WERI-Rb-1 (cell line): ENCODE data around the gene AGXT.

Experiments used
- DNase-seq: peaks from one replicate; pipeline ENCODE4 v3.0.0-alpha.2; 2020
- H3K27ac ChIP-seq: fragments of 250-450 bp; sonication (Bioruptor Pico); 2 replicates; pipeline ENCODE4 v1.5.1; 2020; ENCODE audit warnings: mild to moderate bottlenecking, moderate library complexity
- H3K27me3 ChIP-seq: fragments of 250-450 bp; sonication (Bioruptor Pico); 2 replicates; pipeline ENCODE4 v1.5.1; 2021; ENCODE audit warnings: mild to moderate bottlenecking, low read depth, moderate library complexity; ENCODE audit not compliant: insufficient read depth, severe bottlenecking
- H3K36me3 ChIP-seq: fragments of 250-450 bp; sonication (Bioruptor Pico); 2 replicates; pipeline ENCODE4 v1.5.1; 2020; ENCODE audit warnings: mild to moderate bottlenecking, moderate library complexity
- H3K4me3 ChIP-seq: 2 replicates; pipeline ENCODE4 v1.5.1; 2011; ENCODE audit warnings: low read depth, mild to moderate bottlenecking, control low read depth, low read length
- H3K9me3 ChIP-seq: fragments of 250-450 bp; sonication (Bioruptor Pico); 2 replicates; pipeline ENCODE4 v1.5.1; 2021; ENCODE audit warnings: mild to moderate bottlenecking, moderate library complexity; ENCODE audit not compliant: severe bottlenecking
- TF ChIP-seq, protein P1 (sequence below): IDR thresholded peaks from 2 replicates; pipeline ENCODE4 v1.5.1; 2011; ENCODE audit warnings: low read depth, mild to moderate bottlenecking, control low read depth, inconsistent platforms, low read length

AGXT gene

DNA sequence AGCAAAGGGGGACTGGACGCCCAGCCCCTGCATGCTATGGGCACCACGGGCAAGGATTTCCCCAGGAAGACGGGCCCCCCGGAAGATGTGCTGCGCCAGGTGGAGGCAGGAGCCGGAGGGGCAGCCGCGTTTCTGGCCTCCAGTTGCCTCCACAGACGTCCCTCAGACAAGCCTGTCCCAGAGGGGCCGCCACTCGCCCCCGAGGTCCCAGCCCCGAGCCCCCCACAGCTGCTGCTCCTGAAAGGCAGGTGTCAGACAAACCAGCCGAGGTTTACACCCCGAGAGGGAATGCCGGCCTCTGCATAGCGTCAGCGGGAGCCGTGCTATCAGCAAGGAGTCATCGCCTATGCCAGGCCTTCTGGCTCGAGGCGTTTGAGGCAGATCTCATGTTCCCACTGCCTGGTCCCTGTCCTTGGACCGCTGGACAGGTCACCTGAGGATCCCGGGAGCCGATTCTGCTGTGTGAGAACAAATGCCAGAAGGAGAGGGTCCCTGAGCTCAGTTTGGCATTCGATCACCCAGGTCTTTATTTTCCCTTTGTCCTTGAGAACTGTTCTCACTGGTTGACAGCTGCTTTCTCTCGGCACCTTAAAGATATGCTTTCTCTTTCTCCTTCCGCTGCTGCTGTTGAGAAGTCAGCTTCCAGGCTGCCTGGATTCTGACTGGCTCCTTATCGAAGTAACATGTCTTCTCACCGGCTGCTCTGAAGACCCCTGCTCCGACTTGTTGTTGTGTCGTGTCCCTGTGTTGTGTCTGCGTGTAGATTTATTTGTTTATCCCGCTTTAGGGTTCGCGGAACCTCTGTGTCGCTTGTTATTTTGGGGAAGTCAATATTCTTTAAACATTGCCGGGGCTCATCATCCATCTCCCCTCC, 58.1 kb downstream of the AGXT start:
- Histone ChIP-seq H3K27me3 (no peaks in the 10 kb centered on the region), H3K36me3 (no peaks in the 10 kb centered on the region)

DNA sequence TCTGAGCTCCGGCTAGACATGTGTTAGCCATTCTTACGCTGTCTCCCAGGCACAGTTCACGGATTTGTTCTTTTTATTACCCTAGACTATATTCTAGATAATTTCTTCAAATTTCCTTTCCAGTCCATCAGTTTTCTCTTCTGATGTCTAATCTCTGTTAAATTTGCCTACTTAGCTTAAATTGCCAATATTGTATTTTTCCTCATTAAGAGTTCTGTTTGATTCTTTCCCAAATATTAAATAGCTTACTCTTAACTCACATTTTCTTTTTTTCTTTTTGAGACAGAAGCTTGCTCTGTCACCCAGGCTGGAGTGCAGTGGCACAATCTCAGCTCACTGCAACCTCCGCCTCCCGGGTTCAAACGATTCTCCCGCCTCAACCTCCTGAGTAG, 58.8 kb downstream of the AGXT start:
- H3K27me3 ChIP-seq: no peaks in the 10 kb centered on the region
- no peak for DNase-seq
- H3K4me3 ChIP-seq: no peak overlapping the region
- no peaks in the 10 kb centered on the region for H3K36me3 ChIP-seq
- H3K27ac ChIP-seq: no peak overlapping the region
- TF ChIP-seq, protein P1, sequence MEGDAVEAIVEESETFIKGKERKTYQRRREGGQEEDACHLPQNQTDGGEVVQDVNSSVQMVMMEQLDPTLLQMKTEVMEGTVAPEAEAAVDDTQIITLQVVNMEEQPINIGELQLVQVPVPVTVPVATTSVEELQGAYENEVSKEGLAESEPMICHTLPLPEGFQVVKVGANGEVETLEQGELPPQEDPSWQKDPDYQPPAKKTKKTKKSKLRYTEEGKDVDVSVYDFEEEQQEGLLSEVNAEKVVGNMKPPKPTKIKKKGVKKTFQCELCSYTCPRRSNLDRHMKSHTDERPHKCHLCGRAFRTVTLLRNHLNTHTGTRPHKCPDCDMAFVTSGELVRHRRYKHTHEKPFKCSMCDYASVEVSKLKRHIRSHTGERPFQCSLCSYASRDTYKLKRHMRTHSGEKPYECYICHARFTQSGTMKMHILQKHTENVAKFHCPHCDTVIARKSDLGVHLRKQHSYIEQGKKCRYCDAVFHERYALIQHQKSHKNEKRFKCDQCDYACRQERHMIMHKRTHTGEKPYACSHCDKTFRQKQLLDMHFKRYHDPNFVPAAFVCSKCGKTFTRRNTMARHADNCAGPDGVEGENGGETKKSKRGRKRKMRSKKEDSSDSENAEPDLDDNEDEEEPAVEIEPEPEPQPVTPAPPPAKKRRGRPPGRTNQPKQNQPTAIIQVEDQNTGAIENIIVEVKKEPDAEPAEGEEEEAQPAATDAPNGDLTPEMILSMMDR: no peak
- no peaks in the 10 kb centered on the region for H3K9me3 ChIP-seq

More for the DNA sequence above, 58.1 kb downstream of the AGXT start:
- Histone ChIP-seq H3K27ac (no peak overlapping the region), H3K4me3 (no peak overlapping the region), H3K9me3 (no peaks in the 10 kb centered on the region)
- TF ChIP-seq, protein P1: no peak
- peak; percentile 4 for DNase-seq

DNA sequence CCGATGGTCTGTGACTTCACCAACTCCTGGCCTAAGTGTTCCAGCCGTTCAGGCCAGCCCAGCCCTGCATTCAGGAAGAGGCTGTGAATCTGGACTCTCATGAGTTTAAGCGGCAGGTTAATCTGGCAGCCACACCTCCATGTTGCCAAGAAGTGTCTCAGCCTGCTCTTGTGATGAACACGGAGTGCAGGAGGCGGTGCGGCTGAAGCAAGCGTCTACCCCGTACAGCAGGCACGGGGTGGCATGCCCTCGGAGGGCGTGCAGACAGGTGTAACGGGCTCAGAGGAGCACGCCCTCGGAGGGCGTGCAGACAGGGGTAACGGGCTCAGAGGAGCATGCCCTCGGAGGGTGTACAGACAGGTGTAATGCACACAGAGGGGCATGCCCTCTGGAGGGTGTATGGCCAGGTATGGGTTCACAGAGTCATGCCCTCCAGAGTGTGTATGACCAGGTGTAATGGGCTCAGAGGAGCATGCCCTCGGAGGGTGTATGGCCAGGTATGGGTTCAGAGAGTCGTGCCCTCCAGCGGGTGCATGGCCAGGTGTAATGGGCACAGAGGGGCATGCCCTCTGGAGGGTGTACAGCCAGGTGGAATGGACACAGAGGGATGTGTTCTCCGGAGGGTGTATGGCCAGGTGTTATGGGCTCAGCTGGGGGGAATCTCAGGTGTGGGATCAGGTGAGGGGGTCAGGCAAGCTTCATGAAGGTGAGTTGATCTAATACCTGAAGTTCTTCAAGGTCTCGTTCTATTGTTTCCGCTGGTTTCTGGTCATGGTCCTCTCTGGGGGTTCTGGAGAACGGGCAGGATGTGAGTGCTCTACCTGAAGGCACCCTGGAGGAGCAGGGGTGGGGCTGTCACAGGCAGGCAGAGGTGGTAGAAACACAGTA, 60.1 kb downstream of the AGXT start:
- no peak overlapping the region for H3K27ac ChIP-seq
- no peaks in the 10 kb centered on the region for H3K27me3 ChIP-seq
- H3K36me3 ChIP-seq: no peaks in the 10 kb centered on the region
- TF ChIP-seq, protein P1: no peak
- H3K9me3 ChIP-seq: no peaks in the 10 kb centered on the region
- peak; percentile 9 for DNase-seq
- no peak overlapping the region for H3K4me3 ChIP-seq

DNA sequence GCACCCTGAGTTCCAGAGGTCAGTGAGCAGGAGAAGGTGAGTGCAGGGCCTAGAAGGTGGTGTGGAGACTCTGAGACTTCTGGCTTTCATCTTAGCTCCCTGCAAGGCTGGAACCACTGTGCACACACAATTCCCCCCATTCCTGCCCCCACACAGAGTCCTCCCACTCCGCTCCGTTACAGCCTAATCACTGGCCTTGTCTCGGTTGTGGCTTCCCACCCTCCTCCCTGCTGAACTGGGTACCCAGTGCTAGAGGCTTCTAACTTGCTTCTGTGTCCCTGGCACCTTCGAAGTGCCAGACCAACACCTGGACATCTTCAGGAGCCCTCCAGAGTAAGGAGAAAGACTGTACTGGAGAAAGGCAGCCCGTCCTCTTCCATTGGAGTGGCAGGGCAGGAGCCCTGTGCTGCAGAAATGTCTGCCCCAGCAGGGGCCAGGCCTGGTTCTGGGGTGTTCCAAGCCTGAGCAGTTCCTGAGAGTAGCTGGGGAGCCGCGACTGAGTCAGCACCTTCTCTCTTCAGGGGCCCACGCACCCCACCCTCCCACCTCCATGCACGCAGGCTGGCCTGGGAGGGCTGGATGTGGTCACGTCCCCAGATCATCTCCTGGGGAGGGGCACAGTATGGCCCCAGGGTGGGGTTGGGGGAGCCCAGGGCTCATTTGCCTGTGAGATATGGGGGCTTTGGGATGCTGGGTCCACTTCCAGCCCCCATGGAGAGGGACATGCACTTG, 60.9 kb downstream of the AGXT start:
- no peak overlapping the region for H3K27ac ChIP-seq
- H3K4me3 ChIP-seq: no peak overlapping the region
- peak; percentile 5 for DNase-seq
- H3K9me3 ChIP-seq: no peaks in the 10 kb centered on the region
- TF ChIP-seq, protein P1: no peak
- H3K36me3 ChIP-seq: no peaks in the 10 kb centered on the region
- H3K27me3 ChIP-seq: no peaks in the 10 kb centered on the region
